K562 (cell line): ENCODE measurements around the gene RETREG1. TPM values are rescaled to one million over a fixed set of nuclear protein-coding genes. Genes with fewer than 3 reads are reported as not detected.

Experiments used
- ATAC-seq: fragments of 200-7000 bp; cut with Tn5 transposase; 3 replicates; pipeline ENCODE4 v1.9.1; 2020; ENCODE audit warnings: moderate library complexity
- BruUV-seq: library from RNA; stranded (reverse); fragments of 400-500 nt; replicated peaks from 2 replicates; lab custom pipeline; 2021; lab: Mats Ljungman, UMichigan
- CTCF ChIA-PET: fragments of 300-600 bp; formaldehyde crosslinking; extraction: SDS; loops from one replicate; lab custom pipeline; 2021; ENCODE audit warnings: low intra/inter-chr PET ratio; lab: Yijun Ruan, JAX
- POLR2A ChIA-PET: fragments of 300-600, 350-650 bp; sonication (Branson Sonifier 250); formaldehyde crosslinking; extraction: SDS; loops from one replicate; lab custom pipeline; 2021; ENCODE audit warnings: antibody characterized with exemption, inconsistent platforms; lab: Yijun Ruan, JAX
- DNase-seq, 4 experiments: peaks; one replicate each; pipeline versions ENCODE4 v3.0.0 to v3.0.0-alpha.2; 2011 to 2018; ENCODE audit warnings: low spot score in 3 of 4, mixed read lengths in 3 of 4; ENCODE audit errors: extremely low read depth in 1 of 4
- FAIRE-seq: peaks from 2 replicates; lab custom pipeline; 2011; peaks lifted over from hg19 to GRCh38; lab: Jason Lieb, UNC
- H2AFZ ChIP-seq: 2 replicates; pipeline ENCODE4 v1.6.0; 2011; ENCODE audit warnings: low read depth, low read length, control low read depth, inconsistent platforms
- H3K27ac ChIP-seq: fragments of 200-600 bp; 3 replicates; pipeline ENCODE4 v1.8.0; 2011; ENCODE audit warnings: low read depth, mild to moderate bottlenecking, control low read depth, inconsistent platforms, low read length, moderate library complexity, mixed read lengths; ENCODE audit errors: extremely low read depth
- H3K27me3 ChIP-seq, 2 experiments: fragments of 300-600 bp in 1 of 2; 2 replicates in 1 of 2; 3 replicates in 1 of 2; pipeline versions ENCODE4 v1.6.0 to v1.8.0; 2011; ENCODE audit warnings: inconsistent platforms in 2 of 2, low read length in 2 of 2, mild to moderate bottlenecking in 1 of 2, mixed read lengths in 1 of 2, moderate library complexity in 1 of 2; ENCODE audit not compliant: control insufficient read depth in 2 of 2, insufficient read depth in 2 of 2
- H3K36me3 ChIP-seq: fragments of 300-600 bp; 3 replicates; pipeline ENCODE4 v1.8.0; 2011; ENCODE audit warnings: mild to moderate bottlenecking, low read length, inconsistent platforms; ENCODE audit not compliant: control insufficient read depth, insufficient read depth
- H3K4me1 ChIP-seq, 2 experiments: fragments of 200-600 bp in 1 of 2; replicated peaks in 1 of 2; 2 replicates in 1 of 2; 3 replicates in 1 of 2; pipeline versions ENCODE4 v1.5.1 to v1.8.0; 2011; ENCODE audit warnings: inconsistent platforms in 2 of 2, low read length in 2 of 2, mild to moderate bottlenecking in 1 of 2, mixed read lengths in 1 of 2, moderate library complexity in 1 of 2; ENCODE audit not compliant: control insufficient read depth in 2 of 2, insufficient read depth in 2 of 2
- H3K4me2 ChIP-seq: 2 replicates; pipeline ENCODE4 v1.6.1; 2011; ENCODE audit warnings: low read length, control low read depth, inconsistent platforms, mixed read lengths; ENCODE audit not compliant: insufficient read depth
- H3K4me3 ChIP-seq: fragments of 200-600 bp; sonication (generic), shearing (Covaris generic); 2 replicates; pipeline ENCODE4 v1.5.1; 2016; ENCODE audit warnings: control low read depth, inconsistent platforms
- H3K79me2 ChIP-seq: fragments of 200-600 bp; 3 replicates; pipeline ENCODE4 v1.8.0; 2011; ENCODE audit warnings: low read length, inconsistent platforms; ENCODE audit not compliant: control insufficient read depth, insufficient read depth
- H3K9ac ChIP-seq, 2 experiments: 2 replicates each; pipeline versions ENCODE4 v1.6.0 to v1.6.1; 2011; ENCODE audit warnings: low read depth in 2 of 2, low read length in 2 of 2, control low read depth in 1 of 2, inconsistent platforms in 1 of 2, mild to moderate bottlenecking in 1 of 2, mixed read lengths in 1 of 2; ENCODE audit not compliant: insufficient read depth in 1 of 2
- H3K9me1 ChIP-seq: one replicate; pipeline ENCODE4 v1.6.0; 2011; ENCODE audit warnings: inconsistent platforms, mild to moderate bottlenecking, low read length, moderate library complexity; ENCODE audit not compliant: control insufficient read depth, insufficient read depth
- H3K9me3 ChIP-seq: replicated peaks from 2 replicates; pipeline ENCODE4 v1.5.1; 2011; ENCODE audit warnings: low read depth, low read length, inconsistent platforms; ENCODE audit not compliant: control insufficient read depth, insufficient read depth
- H4K20me1 ChIP-seq: replicated peaks from 2 replicates; pipeline ENCODE4 v1.6.1; 2011; ENCODE audit warnings: low read length, inconsistent platforms, mixed read lengths; ENCODE audit not compliant: control insufficient read depth, insufficient read depth
- EHMT2 ChIP-seq: fragments of 450-650 bp; IDR thresholded peaks from 2 replicates; pipeline ENCODE4 v1.6.1; 2018; ENCODE audit warnings: antibody characterized with exemption
- FOXA3 ChIP-seq, 2 experiments: fragments of 450-650 bp in 1 of 2; sonication (generic) in 1 of 2; formaldehyde crosslinking; IDR thresholded peaks in 1 of 2; conservative IDR thresholded peaks in 1 of 2; 2 replicates each; pipeline versions ENCODE4 v1.4.0 to v1.8.0; 2020 to 2022; ENCODE audit warnings: mild to moderate bottlenecking in 2 of 2, missing genetic modification reagents in 1 of 2
- KDM1A ChIP-seq, 2 experiments: fragments of 450-650 bp; IDR thresholded peaks; 2 replicates each; pipeline ENCODE4 v1.6.1; 2016; ENCODE audit warnings: mild to moderate bottlenecking in 2 of 2
- NELFE ChIP-seq: IDR thresholded peaks from 2 replicates; pipeline ENCODE4 v1.6.1; 2011; ENCODE audit warnings: mild to moderate bottlenecking; ENCODE audit not compliant: insufficient read depth, insufficient read length
- NFIX ChIP-seq: fragments of 250-450 bp; sonication (Bioruptor Pico); IDR thresholded peaks from 2 replicates; pipeline ENCODE4 v1.4.0; 2020; ENCODE audit warnings: low read depth, mild to moderate bottlenecking, moderate library complexity
- NFXL1 ChIP-seq: fragments of 450-650 bp; formaldehyde crosslinking; IDR thresholded peaks from 2 replicates; pipeline ENCODE4 v1.4.0; 2021; ENCODE audit warnings: mild to moderate bottlenecking
- NR2C1 ChIP-seq, 2 experiments: fragments of 450-650 bp; IDR thresholded peaks; 2 replicates each; pipeline ENCODE4 v1.6.1; 2017; ENCODE audit warnings: mild to moderate bottlenecking in 2 of 2, antibody characterized with exemption in 1 of 2, inconsistent platforms in 1 of 2, missing compliant biosample characterization in 1 of 2, missing genetic modification characterization in 1 of 2
- TAF9B ChIP-seq: fragments of 450-650 bp; IDR thresholded peaks from 2 replicates; pipeline ENCODE4 v1.6.1; 2018; ENCODE audit warnings: mild to moderate bottlenecking; ENCODE audit not compliant: partially characterized antibody
- TGIF2 ChIP-seq: sonication (generic); formaldehyde crosslinking; IDR thresholded peaks from 2 replicates; pipeline ENCODE4 v1.8.1; 2022; ENCODE audit warnings: mild to moderate bottlenecking, missing genetic modification reagents, moderate library complexity
- ZEB2 ChIP-seq: fragments of 450-650 bp; IDR thresholded peaks from 2 replicates; pipeline ENCODE4 v1.6.1; 2016
- ZKSCAN3 ChIP-seq: fragments of 250-450 bp; sonication (Bioruptor Pico); IDR thresholded peaks from 2 replicates; pipeline ENCODE4 v1.4.0; 2020
- ZNF282 ChIP-seq: sonication (generic); formaldehyde crosslinking; IDR thresholded peaks from 2 replicates; pipeline ENCODE4 v1.8.1; 2023; ENCODE audit warnings: missing genetic modification reagents
- ZNF551 ChIP-seq: fragments of 250-450 bp; sonication (Bioruptor Pico); IDR thresholded peaks from 2 replicates; pipeline ENCODE4 v1.5.0; 2021; ENCODE audit warnings: mild to moderate bottlenecking, moderate library complexity
- WGBS: fragments of 100-300 bp; shearing (Covaris generic); methylation state at CpG from one replicate; pipeline ENCODE4 v1.1.6; 2016; ENCODE audit warnings: low coverage, mixed read lengths; ENCODE audit not compliant: insufficient coverage; ENCODE audit errors: missing lambda C conversion rate; 5-methylcytosine and 5-hydroxymethylcytosine counted together
- in situ Hi-C: fragments of 300-500 bp; cut with MboI; formaldehyde crosslinking; loops from 4 replicates; pipeline ENCODE4 v1.15.0; 2018; ENCODE audit warnings: inconsistent platforms, mixed read lengths
- intact Hi-C: fragments of 100-400 bp; cut with micrococcal nuclease; formaldehyde crosslinking; loops from 2 replicates; pipeline ENCODE4 v1.14.2; 2022
- polyA plus RNA-seq, 8 experiments: library from polyadenylated mRNA; depleted of rRNA in 4 of 8; stranded (reverse) in 5 of 8; unstranded in 3 of 8; fragments of >200 nt; fragmentation: Nextera tagmentation in 2 of 8; fragmentation: Illumina TruSeq in 1 of 8; extraction: Ambion mirVana in 2 of 8; extraction: Trizol in 1 of 8; gene quantifications; 2 replicates each; pipeline versions ENCODE4 v1.2.1 to v1.2.3, GENCODE V29; 2011 to 2014; ENCODE audit warnings: inconsistent platforms in 1 of 8, missing spikeins in 1 of 8
- total RNA-seq, 7 experiments: library from RNA; depleted of rRNA in 6 of 7; stranded (reverse); fragments of >200 nt in 6 of 7; fragmentation: Illumina TruSeq in 2 of 7; extraction: Trizol in 2 of 7; gene quantifications; 2 replicates each; pipeline versions ENCODE4 v1.2.1 to v1.2.3, GENCODE V29; 2011 to 2021; ENCODE audit warnings: low replicate concordance in 1 of 7
- TF ChIP-seq, protein P1 (sequence below): fragments of 450-650 bp; IDR thresholded peaks from 2 replicates; pipeline ENCODE4 v1.6.1; 2018; ENCODE audit not compliant: partially characterized antibody
- TF ChIP-seq, protein P2 (sequence below): sonication (generic); formaldehyde crosslinking; IDR thresholded peaks from 2 replicates; pipeline ENCODE4 v1.8.0; 2022; ENCODE audit warnings: mild to moderate bottlenecking, low read depth, missing genetic modification reagents

Gene RETREG1
- total and polyA plus RNA-seq, 9 of the 15 experiments (the other 6 are each of a cell fraction or from before 2014, with no cell fraction given), result 0.01 to 0.20 (median 0.08) TPM; not detected in 5

DNA sequence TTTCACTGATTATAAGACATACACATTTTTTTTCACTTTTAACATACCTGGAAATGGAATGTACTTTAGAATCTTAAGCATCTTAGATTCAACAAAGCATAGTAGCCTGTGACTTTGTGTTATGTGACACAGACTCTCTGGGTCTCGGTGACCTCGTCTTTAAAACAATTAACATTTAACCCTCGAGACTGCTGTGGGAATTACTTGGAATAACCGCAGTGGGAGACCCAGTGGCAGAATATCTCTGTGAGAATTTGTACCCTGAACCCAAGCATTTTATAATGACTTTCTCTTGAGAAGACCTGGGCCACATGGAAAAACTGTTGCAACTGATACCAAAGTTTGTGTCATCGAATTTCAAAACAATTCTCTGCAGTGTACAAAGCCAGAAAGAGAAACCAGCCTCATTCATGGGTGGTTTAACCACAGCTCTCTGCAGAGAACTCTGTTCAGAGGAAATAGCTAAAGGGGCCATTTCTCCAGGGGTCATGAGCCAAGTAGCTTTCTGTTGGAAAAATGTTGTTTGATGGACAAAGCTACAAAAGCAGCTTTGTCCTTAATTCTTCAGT is 10.0 kb upstream of the RETREG1 start:
- intact Hi-C loops (no loop called here), in situ Hi-C loops (no loop called here)
- H3K9me3 ChIP-seq, result no peaks in the 10 kb centered on the region
- ChIA-PET POLR2A (interaction anchor here (0.8 kb wide), 1 partner anchor 693 kb away, joined by 3 read pairs; no protein-coding TSS in a partner anchor), CTCF (no interaction called here)
- H2AFZ ChIP-seq, result no peak overlapping the region
- H4K20me1 ChIP-seq, result no peaks in the 10 kb centered on the region
- WGBS, result 1% methylated on average over 5 of the region's 5 CpGs
- FAIRE-seq (no peak), ATAC-seq (no peak), DNase-seq (no peak)
- no peaks in the 10 kb centered on the region for H3K36me3 ChIP-seq
- no peak overlapping the region for H3K9ac ChIP-seq
- TF ChIP-seq NFXL1 (CRISPR knock-in tag) (no peak), TAF9B (no peak), FOXA3 (CRISPR knock-in tag; conservative IDR thresholded peaks at IDR 0.05 in 1 of 2, IDR thresholded peaks at IDR 0.05 in 1 of 2) (no peak), ZEB2 (no peak), EHMT2 (no peak), KDM1A (IDR thresholded peaks at IDR 0.05) (no peak), ZNF282 (CRISPR knock-in tag) (no peak), TGIF2 (no peak), NFIX (no peak), ZKSCAN3 (CRISPR knock-in tag) (no peak), NELFE (no peak), NR2C1 (IDR thresholded peaks at IDR 0.05) (no peak), NR2C1 (tag; IDR thresholded peaks at IDR 0.05) (no peak), ZNF551 (CRISPR knock-in tag) (no peak)
- TF ChIP-seq, protein P1, sequence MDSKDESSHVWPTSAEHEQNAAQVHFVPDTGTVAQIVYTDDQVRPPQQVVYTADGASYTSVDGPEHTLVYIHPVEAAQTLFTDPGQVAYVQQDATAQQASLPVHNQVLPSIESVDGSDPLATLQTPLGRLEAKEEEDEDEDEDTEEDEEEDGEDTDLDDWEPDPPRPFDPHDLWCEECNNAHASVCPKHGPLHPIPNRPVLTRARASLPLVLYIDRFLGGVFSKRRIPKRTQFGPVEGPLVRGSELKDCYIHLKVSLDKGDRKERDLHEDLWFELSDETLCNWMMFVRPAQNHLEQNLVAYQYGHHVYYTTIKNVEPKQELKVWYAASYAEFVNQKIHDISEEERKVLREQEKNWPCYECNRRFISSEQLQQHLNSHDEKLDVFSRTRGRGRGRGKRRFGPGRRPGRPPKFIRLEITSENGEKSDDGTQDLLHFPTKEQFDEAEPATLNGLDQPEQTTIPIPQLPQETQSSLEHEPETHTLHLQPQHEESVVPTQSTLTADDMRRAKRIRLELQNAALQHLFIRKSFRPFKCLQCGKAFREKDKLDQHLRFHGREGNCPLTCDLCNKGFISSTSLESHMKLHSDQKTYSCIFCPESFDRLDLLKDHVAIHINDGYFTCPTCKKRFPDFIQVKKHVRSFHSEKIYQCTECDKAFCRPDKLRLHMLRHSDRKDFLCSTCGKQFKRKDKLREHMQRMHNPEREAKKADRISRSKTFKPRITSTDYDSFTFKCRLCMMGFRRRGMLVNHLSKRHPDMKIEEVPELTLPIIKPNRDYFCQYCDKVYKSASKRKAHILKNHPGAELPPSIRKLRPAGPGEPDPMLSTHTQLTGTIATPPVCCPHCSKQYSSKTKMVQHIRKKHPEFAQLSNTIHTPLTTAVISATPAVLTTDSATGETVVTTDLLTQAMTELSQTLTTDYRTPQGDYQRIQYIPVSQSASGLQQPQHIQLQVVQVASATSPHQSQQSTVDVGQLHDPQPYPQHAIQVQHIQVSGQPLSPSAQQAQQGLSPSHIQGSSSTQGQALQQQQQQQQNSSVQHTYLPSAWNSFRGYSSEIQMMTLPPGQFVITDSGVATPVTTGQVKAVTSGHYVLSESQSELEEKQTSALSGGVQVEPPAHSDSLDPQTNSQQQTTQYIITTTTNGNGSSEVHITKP, result no peak
- TF ChIP-seq, protein P2, sequence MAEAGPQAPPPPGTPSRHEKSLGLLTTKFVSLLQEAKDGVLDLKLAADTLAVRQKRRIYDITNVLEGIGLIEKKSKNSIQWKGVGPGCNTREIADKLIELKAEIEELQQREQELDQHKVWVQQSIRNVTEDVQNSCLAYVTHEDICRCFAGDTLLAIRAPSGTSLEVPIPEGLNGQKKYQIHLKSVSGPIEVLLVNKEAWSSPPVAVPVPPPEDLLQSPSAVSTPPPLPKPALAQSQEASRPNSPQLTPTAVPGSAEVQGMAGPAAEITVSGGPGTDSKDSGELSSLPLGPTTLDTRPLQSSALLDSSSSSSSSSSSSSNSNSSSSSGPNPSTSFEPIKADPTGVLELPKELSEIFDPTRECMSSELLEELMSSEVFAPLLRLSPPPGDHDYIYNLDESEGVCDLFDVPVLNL (CRISPR knock-in tag), result no peak
- H3K79me2 ChIP-seq, result no peaks in the 10 kb centered on the region
- H3K9me1 ChIP-seq, result no peaks in the 10 kb centered on the region
- no TSS peak for BruUV-seq
- H3K4me1 ChIP-seq, result no peaks in the 10 kb centered on the region
- H3K4me3 ChIP-seq, result no peak overlapping the region
- H3K27ac ChIP-seq, result no peak overlapping the region
- H3K27me3 ChIP-seq, result peaks cover 0 to 11% of the 10 kb centered on the region in 2 experiments; a peak in 1 of 5 replicates
- H3K4me2 ChIP-seq, result no peak overlapping the region
